HG02938 (cell line): ENCODE data around the gene TPCN1.

Experiments used
- ATAC-seq: cut with Tn5 transposase; IDR thresholded peaks from one replicate; pipeline ENCODE4 v1.9.1; 2021; ENCODE audit warnings: mild to moderate bottlenecking, moderate library complexity; ENCODE audit not compliant: unreplicated experiment

The TPCN1 gene

GRCh38 chr12:113301811-113302210 lies 80.5 kb downstream of the TPCN1 start:
- ATAC-seq = no peak

- no peak for ATAC-seq
Measured at GRCh38 chr12:113302466-113302865, 81.2 kb downstream of the TPCN1 start.

DNA sequence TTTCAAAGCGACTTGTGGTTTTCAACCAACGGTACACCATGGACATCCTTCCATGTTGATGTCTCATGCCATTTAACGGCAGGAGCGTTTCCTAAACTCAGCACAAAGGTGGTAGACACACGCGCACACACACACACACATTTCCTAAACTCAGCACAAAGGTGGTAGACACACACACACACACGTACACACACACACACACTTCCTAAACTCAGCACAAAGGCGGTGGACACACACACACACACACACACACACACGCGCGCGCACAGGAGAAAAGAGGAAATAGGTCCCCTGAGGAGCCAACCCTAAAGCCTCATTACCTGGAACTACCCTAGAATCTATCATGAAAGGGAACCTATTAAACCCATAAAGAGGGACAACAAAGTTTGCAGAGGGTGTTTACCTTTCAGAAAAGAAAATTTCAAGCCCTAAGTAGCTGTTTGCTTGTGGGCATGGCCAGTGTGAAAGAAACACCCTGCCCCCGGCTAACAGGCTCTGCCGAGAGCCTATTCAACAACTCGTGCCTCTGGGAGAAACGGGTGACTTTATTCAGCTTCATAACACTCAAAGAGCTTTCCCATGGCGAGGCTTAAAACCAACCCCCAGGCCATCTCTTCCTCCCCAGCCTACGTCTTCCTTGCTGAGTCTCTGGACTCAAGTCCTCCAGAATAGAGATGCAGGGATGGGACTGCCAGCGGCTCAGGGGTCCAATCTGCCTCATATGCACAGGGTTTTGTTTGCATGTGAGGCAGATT lies 81.8 kb downstream of the TPCN1 start:
- no peak for ATAC-seq

GRCh38 chr12:113305281-113305856 lies 84.1 kb downstream of the TPCN1 start:
- no peak for ATAC-seq

DNA sequence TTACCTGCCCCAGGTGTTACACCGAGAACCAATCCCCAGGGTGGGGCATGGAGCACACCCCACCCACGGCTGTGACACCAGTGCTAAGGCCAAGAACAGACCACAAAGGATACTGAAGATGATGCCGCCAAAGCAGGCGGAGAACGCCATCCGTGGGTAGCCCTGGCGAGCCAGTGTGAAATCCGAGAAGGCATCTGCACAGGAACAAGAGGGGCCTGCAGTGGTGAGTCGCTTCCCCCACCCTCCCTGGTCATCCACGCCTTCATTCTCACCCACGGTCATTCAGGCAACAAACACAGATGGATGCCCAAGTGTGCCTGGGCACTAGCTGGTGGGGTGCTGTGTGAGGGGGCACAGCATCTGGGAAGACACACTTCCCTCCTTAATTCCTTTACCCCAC lies 85.1 kb downstream of the TPCN1 start:
- no peak for ATAC-seq

DNA sequence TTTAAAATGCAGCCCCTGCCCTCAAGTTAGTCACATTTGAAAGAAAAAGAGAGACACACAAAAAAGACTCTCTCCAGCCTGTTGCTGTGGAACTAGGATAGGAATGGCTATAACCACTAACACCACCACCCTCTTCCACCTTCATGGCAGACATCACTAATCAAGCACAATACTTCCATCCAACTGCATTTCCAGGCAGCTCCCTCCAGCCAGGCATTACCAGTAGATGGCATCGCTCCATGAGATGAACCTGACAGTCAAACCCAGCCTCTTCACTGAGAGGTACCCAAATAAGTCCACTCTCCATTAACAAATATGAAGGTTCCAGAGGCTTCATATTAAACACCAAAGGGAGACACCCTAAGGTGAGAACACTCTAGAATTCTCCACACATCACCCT lies 89.2 kb downstream of the TPCN1 start:
- no peak for ATAC-seq

DNA sequence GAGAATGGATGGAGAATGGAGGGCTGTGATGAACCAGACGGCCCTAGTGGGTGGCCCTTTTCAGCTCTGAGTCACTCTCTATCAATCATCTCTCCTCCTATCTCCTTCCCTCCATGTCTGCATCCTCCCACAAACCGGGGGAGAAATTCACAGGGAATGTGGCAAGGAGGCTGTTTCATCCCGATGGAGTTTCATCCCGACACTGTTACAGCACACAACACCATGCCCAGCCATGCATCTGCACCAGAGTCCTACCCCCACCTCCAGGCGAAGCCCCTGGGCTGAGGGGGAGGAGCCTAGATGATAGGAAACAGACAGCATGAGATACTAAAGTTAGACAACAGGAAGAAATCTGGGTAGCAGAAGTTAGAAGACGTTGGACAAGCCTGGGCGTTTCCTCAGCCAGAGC lies 92.9 kb downstream of the TPCN1 start:
- no peak for ATAC-seq

- ATAC-seq = no peak
Measured at GRCh38 chr12:113315358-113315757, 94.1 kb downstream of the TPCN1 start.

- no peak for ATAC-seq
Measured at GRCh38 chr12:113316155-113316554, 94.9 kb downstream of the TPCN1 start.

DNA sequence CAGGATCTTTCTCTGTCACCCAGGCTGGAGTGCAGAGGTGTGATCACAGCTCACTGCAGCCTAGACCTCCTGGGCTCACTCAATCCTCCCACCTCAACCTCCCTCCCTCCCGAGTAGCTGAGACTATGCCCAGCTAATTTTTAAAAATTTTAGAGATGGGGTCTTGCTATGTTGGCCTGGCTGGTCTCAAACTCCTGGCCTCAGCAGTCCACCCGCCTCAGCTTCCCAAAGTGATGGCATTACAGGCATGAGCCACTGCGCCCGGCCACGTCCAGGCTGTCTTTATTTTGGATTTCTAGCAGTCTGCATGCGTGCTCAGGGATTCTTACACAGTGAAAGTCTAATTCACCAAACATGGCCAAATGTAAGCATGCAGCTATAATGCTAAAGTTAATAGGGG lies 95.9 kb downstream of the TPCN1 start:
- ATAC-seq = no peak

GRCh38 chr12:113318046-113318656 lies 96.9 kb downstream of the TPCN1 start:
- ATAC-seq = no peak

DNA sequence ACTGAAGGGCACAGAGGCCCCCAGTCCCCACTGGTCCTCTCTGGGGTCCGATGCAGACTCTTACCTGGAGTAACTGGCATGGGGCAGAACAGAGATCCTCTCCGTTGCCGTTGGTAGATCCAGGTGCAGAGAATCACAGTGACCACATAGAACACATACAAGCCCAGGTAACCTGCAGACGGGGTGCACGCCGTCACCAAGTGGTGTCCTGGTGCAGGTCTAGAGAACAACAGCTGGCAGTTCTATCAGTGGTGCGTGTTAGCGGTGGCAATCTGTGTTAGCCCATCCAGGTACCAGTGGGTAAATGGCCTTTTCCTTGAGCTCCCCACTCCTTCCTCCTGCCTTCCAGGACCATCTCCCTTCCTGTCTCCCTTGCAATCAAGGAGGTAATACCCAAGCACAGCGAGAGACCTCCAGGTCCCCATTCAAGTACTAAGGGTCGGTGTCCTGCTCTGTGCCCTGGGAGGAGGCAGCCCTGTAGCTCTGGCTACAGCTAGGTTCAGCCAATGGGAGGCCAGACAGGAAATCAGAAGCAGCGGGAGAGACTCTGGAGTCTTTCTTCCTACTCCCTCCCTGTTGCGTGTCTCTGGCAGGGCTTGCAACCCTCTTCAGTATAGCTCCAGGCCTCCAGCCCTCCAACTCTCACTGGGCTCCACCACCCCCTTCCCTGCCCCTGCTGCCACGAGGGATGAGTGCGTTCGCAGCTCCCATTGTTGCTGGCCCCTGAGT lies 97.8 kb downstream of the TPCN1 start:
- ATAC-seq = no peak

DNA sequence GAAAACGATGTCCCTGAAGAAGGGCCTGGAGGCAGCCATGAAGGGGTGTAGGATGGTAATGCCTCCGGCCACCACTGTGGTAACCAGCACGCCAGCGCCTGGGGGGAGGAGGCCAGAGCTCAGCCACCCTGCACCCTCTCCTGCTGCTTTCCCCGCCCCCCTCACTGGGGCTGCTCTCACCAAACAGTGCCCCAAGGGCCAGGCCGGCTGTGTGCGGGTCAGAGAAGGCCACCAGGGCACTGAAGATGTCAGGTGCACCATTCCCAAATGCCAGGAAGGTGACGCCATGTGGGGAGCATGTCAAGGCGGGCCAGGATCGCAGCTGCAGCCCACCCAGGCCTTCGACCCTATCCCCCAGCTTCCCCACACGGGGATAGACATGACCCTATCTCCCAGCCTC lies 99.1 kb downstream of the TPCN1 start:
- ATAC-seq = no peak

DNA sequence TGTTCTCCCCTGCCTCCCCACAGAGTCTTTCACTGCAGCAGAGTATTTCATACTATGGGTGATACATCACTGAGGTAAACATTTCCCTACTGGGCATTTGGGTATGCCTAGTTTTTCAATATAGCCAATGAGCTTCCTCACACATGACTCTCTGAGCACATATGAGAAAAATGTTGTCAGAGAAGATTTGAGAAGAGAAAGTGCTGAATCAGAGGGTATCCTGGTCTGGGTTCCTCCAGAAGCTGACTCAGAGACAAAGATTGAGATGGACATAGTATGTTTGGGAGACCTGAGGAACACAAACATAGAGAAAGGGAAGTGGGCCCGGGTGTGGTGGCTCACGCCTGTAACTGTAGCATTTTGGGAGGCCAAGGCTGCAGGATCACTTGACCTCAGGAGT lies 101.1 kb downstream of the TPCN1 start:
- ATAC-seq = no peak

DNA sequence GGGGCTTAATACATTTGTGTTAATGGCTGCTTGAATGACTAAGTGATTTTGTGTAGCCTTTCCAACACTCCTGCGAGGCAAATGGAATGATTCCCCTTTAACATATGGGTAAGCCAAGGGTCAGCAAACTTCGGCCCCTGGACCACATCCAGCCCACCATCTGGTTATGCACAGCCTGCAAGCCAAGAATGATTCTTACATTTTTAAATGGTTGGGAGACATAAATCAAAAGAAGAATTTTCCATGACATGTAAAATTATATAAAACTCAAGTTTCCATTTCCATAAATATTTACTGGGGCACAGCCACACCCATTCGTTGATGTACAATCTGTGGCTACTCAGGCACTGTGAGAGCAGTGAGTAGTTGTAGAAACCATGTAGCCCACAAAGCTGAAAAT lies 104.7 kb downstream of the TPCN1 start:
- ATAC-seq = no peak

GRCh38 chr12:113326775-113327395 lies 105.6 kb downstream of the TPCN1 start:
- no peak for ATAC-seq

DNA sequence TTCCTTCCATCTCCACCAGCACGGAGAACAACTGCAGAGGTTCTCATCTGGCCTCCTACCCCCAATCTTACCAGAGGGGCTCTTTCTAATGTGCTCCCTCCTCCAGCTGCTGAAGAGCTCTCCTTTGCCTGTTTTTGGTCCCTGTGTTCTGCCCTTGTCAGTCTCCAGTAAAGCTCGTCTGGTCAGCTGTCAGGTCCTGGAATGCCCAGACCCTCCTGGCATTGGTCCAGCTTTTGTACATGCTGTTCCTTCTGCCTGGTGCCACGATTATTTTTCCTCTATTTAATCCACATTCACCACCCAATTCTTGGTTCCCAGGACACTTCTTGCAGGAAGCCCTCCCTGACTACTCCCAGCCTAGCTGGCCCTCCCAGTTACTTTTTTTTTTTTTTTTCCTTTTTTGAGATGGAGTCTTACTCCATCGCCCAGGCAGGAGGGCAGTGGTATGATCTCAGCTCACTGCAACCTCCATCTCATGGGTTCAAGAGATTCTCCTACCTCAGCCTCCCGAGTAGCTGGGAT lies 107.2 kb downstream of the TPCN1 start:
- no peak for ATAC-seq

DNA sequence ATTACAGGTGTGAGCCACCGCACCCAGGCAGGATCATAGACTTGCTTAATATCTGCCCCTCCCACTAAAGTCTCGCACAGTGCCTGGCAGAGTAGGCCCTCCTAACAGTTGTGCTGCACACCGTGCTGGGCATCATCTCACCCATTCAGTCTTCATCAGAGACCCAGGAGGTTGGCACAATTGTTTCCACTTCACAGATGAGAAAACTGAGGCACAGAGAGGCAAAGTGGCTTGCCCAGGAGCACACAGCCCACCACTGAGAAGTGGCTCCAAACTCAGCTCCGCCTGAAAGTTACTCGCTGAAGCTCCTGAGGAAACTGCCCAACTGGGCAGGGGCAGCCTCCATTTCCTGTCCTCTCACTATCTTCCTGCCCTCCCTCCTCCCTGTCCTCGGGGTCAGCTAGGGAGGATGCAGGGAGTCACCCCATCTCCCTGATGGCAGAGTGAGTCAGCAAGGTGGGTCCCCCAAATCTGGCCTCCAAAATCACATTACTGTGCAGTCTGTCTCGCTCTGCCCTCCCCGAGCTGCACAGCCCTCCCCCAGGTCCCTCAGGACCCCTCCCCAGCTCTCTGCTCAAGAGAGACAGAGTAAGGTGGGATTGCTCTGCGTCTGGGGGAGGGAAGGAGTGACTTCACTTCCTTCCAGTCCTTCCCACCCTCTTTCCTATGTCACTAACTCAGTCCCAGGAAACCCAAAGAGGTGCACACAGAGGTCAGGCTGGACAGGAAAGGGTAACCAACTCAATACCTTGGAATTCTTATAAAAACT lies 107.9 kb downstream of the TPCN1 start:
- ATAC-seq = no peak

DNA sequence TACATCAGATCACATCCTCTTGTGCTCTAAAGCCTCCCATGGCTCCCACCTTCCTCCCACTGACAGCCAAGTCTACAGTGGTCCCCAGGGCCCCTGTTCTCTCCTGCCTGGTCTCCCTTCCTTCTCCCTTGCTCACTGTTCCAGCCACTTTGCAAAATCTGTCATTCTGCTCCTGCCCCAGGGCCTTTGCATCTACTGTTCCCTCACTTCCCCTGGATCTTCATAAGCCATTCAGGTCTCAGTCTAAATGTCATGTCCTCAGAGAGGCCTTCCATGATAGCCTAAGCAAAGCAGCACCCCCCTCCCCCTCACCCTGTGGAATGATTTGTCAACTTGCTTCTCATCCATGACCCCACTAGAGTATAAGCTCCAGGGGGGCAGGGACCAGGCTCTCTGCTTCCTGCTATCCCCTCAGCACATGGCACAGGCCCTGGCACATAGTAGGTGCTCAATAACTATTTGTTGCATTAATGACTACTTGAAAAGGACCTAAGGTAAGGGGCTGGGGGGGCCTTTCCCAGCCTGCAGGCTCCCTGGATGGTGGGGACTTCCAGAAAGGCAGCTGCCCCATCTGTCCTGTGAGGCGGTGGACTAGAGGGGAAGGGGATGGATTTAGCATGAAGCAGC lies 108.6 kb downstream of the TPCN1 start:
- no peak for ATAC-seq

DNA sequence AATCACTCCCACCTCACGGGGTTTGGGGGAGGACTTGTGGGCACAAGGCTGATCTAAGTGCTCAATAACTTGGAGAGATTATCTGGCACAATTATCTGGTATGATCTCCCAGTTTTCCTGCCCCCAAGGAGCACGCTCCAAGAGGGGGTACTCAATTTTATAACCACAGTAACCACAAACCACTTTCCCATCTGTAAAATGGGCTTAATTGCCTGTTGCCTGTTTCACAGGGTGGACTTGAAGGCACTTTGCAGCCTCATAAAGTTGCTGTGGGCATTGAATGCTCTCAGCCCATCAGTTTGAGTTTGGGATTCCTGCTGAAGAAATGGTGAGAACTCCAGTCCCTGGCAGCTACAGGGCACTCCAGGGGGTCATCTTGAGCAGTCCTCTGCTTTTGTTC lies 109.2 kb downstream of the TPCN1 start:
- no peak for ATAC-seq
